HG03135 (cell line): ENCODE measurements around the gene FILIP1L.

ENCODE experiments used
- ATAC-seq: cut with Tn5 transposase; IDR thresholded peaks from one replicate; pipeline ENCODE4 v1.9.1; 2021; ENCODE audit warnings: mild to moderate bottlenecking, moderate library complexity; ENCODE audit not compliant: unreplicated experiment

The FILIP1L gene

DNA sequence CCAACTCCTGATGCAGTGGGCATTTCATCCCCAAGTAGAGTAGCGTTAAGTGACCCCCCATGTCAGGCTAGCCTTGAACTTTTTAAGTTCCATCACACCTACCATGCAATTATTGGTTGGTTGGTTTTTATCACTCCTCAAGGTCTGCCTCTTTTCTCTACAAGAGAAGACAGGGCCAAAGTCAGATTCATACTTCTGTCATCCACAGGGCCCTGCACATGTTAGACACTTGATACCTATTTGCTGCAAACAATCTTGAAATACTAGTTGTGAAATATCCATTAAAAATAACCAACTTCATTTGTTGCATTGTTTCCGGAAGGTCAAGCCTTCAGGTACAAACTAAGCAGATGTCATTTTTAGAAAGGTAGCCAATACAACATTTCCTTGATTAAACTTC is 295.5 kb downstream of the FILIP1L start:
- ATAC-seq, result no peak

GRCh38 chr3:99817437-99818240 is 296.7 kb downstream of the FILIP1L start, which contains the start of gene CMSS1:
CMSS1 (plus strand) TSS chr3:99817862.
- peak; percentile 97 for ATAC-seq

- ATAC-seq, result no peak
These were observed 297.3 kb downstream of the FILIP1L start for GRCh38 chr3:99817047-99817436.

GRCh38 chr3:99810403-99810802 is 303.9 kb downstream of the FILIP1L start:
- no peak for ATAC-seq

- ATAC-seq, result no peak
These were observed 304.7 kb downstream of the FILIP1L start for GRCh38 chr3:99809565-99809964.

DNA sequence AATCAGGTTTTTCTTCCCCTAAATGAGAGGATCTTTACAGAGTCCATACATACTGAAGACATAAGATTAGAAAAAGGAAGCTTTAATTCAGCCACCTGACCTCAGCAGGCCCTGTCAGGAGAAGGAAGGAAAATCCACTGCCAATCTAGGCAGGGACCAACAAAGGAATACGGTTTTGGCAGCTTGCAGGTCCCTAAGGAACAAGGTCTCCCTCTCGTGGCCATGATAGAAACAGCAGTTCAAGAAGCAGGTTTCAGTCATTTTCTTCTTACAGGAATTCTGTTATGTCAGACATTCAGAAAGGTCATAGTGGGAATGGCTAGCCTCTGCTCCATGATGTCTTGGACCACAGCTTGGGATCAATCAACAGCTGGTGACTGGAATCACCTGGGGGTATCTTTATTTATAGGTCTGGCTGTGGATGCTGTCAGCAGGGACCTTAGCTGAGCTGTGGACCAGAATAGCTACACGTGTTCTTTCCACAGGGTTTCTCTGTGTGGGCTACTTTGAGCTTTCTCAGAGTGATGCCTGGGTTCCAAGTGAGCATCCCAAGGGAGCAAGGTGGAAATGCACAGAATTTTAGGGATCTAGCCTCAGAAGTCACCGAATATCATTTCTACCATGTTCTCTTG is 306.0 kb downstream of the FILIP1L start:
- peak; percentile 60 for ATAC-seq

- no peak for ATAC-seq
These were observed 309.1 kb downstream of the FILIP1L start for GRCh38 chr3:99805160-99805559.

DNA sequence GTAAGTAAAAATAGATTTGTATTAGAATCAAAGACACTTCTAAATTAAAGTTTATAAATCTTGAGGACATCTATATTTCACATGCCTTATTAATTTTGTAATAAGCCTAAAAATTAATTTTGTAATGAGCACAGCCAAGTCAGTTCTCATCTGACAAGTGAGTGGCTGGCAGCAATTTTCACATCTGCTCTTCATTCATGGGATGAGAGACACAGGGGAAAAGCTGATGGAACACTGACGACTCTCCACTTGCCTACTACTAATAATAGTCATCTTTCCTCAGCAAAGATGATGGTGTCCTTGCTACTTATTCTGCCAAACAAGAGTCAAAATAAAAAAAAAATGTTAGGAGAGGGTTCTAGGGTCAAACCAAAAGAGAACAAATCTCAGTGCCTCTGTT is 311.0 kb downstream of the FILIP1L start:
- no peak for ATAC-seq

DNA sequence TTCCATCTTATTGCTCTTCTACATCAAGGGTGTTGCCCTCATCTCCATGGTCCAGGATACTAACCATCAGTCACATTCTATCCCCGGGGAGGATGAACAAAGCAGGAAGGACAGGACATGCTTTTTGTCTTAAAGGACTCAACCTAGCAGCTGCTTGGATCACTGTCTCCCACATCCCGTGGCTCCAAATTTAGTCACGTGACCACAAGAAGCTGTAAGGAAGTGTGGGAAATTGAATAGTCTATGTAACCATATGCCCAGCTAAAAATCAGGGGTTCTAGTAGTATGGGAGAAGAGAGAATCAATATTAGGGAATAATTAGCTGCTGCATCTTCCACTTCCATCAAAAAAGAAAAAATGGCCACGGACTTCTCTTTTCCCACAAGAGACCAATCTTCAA is 314.9 kb downstream of the FILIP1L start:
- no peak for ATAC-seq

DNA sequence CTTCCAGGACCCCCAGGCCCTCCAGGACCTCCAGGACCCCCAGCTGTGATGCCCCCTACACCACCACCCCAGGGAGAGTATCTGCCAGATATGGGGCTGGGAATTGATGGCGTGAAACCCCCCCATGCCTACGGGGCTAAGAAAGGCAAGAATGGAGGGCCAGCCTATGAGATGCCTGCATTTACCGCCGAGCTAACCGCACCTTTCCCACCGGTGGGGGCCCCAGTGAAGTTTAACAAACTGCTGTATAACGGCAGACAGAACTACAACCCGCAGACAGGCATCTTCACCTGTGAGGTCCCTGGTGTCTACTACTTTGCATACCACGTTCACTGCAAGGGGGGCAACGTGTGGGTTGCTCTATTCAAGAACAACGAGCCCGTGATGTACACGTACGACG is 318.7 kb downstream of the FILIP1L start:
- ATAC-seq, result no peak

DNA sequence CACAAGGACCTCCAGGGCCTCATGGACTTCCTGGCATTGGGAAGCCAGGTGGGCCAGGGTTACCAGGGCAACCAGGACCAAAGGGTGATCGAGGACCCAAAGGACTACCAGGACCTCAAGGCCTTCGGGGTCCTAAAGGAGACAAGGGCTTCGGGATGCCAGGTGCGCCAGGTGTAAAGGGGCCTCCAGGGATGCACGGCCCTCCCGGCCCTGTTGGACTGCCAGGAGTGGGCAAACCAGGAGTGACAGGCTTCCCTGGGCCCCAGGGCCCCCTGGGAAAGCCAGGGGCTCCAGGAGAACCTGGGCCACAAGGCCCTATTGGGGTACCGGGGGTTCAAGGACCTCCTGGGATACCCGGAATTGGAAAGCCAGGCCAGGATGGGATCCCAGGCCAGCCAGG is 319.8 kb downstream of the FILIP1L start:
- ATAC-seq, result no peak

DNA sequence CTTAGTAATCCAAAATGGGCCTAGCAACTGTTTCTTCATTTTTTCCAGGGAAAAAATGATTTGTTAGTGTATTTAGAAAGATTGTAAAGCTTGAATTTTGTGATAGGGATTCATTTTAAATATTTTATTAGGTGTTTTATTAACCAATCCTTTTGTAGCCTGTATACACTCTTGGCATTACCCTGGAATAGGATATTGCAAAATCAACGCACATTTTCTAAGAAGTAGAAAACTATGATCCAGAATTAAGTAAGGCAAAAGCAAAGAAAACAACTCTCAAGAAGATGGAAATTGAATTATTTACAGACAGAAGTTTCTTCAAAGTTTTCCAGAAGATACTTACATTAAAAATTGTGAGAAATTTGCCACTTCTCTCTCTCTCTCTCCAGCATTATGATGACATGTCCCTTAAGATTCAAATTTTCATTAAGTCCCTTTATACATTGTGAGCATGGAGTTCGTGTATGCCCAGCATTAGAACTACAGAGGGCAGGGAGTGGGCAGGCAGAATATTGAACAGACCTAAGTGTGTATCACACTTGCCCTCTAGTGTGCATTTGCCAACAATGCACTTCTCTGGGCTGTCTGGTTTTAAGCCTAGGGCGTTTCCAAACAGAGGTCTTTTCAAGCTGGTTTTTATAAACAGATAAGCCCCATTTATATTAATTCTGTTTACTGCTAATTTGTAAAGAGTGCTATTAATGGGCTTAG is 325.1 kb downstream of the FILIP1L start:
- ATAC-seq, result peak; percentile 87
